Ureter (tissue), 1 donor: ENCODE data around the gene VDR. TPM values are rescaled to one million over a fixed set of nuclear protein-coding genes. Genes with fewer than 3 reads are reported as not detected.
"Not testable (repeated sequence)": the region's sequence is repeated elsewhere in the genome, so short reads cannot be mapped to it uniquely, and the experiment has no call there.

Experiments
- DNase-seq: peaks from one replicate; pipeline ENCODE4 v3.0.0-alpha.2; 2020; ENCODE audit warnings: low spot score
- total RNA-seq: library from RNA; stranded (reverse); gene quantifications from one replicate; pipeline ENCODE4 v1.2.4, GENCODE V29; 2023
- donor health status: DM: yes; HTN: yes; CAD: no.

Gene VDR
- total RNA-seq, 1 donor from 2014 or later, result 12.6 TPM

GRCh38 chr12:47813511-47814196 is 91.1 kb downstream of the VDR start:
- DNase-seq, result no peak

- DNase-seq, result peak; percentile 93
These were observed 91.8 kb downstream of the VDR start for GRCh38 chr12:47812797-47813510.

- DNase-seq, result peak; percentile 73
These were observed 93.0 kb downstream of the VDR start for GRCh38 chr12:47811581-47812484.

- no peak for DNase-seq
These were observed 93.8 kb downstream of the VDR start for GRCh38 chr12:47811072-47811396.

GRCh38 chr12:47809518-47809917 is 95.3 kb downstream of the VDR start:
- not testable (repeated sequence) for DNase-seq

- DNase-seq, result no peak
These were observed 96.0 kb downstream of the VDR start for GRCh38 chr12:47808574-47809365.

- DNase-seq, result no peak
These were observed 96.7 kb downstream of the VDR start for GRCh38 chr12:47808050-47808449.

GRCh38 chr12:47807338-47807737 is 97.5 kb downstream of the VDR start:
- no peak for DNase-seq

- DNase-seq, result no peak
These were observed 99.4 kb downstream of the VDR start for GRCh38 chr12:47805417-47805816.

- DNase-seq, result no peak
These were observed 100.6 kb downstream of the VDR start for GRCh38 chr12:47804171-47804570.

GRCh38 chr12:47803191-47803875 is 101.5 kb downstream of the VDR start:
- no peak for DNase-seq

- DNase-seq, result no peak
These were observed 102.5 kb downstream of the VDR start for GRCh38 chr12:47802312-47802711.

- DNase-seq, result no peak
These were observed 102.9 kb downstream of the VDR start for GRCh38 chr12:47801904-47802246.

- DNase-seq, result no peak
These were observed 103.5 kb downstream of the VDR start for GRCh38 chr12:47801170-47801903.

GRCh38 chr12:47800582-47800981 is 104.2 kb downstream of the VDR start:
- no peak for DNase-seq

- no peak for DNase-seq
These were observed 105.3 kb downstream of the VDR start for GRCh38 chr12:47799357-47799955.

- DNase-seq, result no peak
These were observed 106.3 kb downstream of the VDR start for GRCh38 chr12:47798382-47798948.

- DNase-seq, result no peak
These were observed 107.4 kb downstream of the VDR start for GRCh38 chr12:47797441-47797840.

- DNase-seq, result no peak
These were observed 108.9 kb downstream of the VDR start for GRCh38 chr12:47795814-47796411.
